GM23338 (cell line): Measurements from ENCODE around the gene ZBED3. TPM values are rescaled to one million over a fixed set of nuclear protein-coding genes. Genes with fewer than 3 reads are reported as not detected.

Experiments
- ATAC-seq: fragments of 200-7000 bp; cut with Tn5 transposase; 3 replicates; pipeline ENCODE4 v1.9.1; 2020
- DNase-seq: peaks from one replicate; pipeline ENCODE4 v3.0.0-alpha.2; 2015; ENCODE audit warnings: low spot score
- H2AFZ ChIP-seq: fragments of 200-600 bp; sonication (generic); 2 replicates; pipeline ENCODE4 v1.8.0; 2016; ENCODE audit warnings: antibody characterized with exemption, mild to moderate bottlenecking, moderate library complexity
- H3F3A ChIP-seq: fragments of 200-600 bp; sonication (generic); replicated peaks from 2 replicates; pipeline ENCODE4 v1.8.0; 2017; ENCODE audit warnings: antibody characterized with exemption, mixed run types, low read depth
- H3K27ac ChIP-seq: fragments of 200-600 bp; sonication (generic); 2 replicates; pipeline ENCODE4 v1.6.1; 2016; ENCODE audit warnings: low read depth
- H3K27me3 ChIP-seq: fragments of 200-600 bp; sonication (generic); 2 replicates; pipeline ENCODE4 v1.8.0; 2016; ENCODE audit warnings: mild to moderate bottlenecking, mixed run types, moderate library complexity; ENCODE audit not compliant: insufficient read depth
- H3K36me3 ChIP-seq: fragments of 200-600 bp; sonication (generic); 2 replicates; pipeline ENCODE4 v1.8.0; 2016; ENCODE audit warnings: mild to moderate bottlenecking; ENCODE audit not compliant: insufficient read depth
- H3K4me1 ChIP-seq: fragments of 200-600 bp; sonication (generic); 2 replicates; pipeline ENCODE4 v1.8.0; 2016; ENCODE audit warnings: mild to moderate bottlenecking, moderate library complexity; ENCODE audit not compliant: insufficient read depth
- H3K4me2 ChIP-seq: fragments of 200-600 bp; sonication (generic); 2 replicates; pipeline ENCODE4 v1.7.1; 2017; ENCODE audit warnings: mixed run types
- H3K4me3 ChIP-seq: fragments of 200-600 bp; sonication (generic); 2 replicates; pipeline ENCODE4 v1.6.1; 2016; ENCODE audit warnings: mixed run types
- H3K79me2 ChIP-seq: fragments of 200-600 bp; sonication (generic); replicated peaks from 2 replicates; pipeline ENCODE4 v1.8.0; 2017; ENCODE audit warnings: mild to moderate bottlenecking; ENCODE audit not compliant: insufficient read depth
- H3K9me2 ChIP-seq: fragments of 200-600 bp; sonication (generic); 2 replicates; pipeline ENCODE4 v1.8.0; 2017; ENCODE audit not compliant: insufficient read depth
- H4K20me1 ChIP-seq: fragments of 200-600 bp; sonication (generic); replicated peaks from 2 replicates; pipeline ENCODE4 v1.8.0; 2017; ENCODE audit warnings: mild to moderate bottlenecking; ENCODE audit not compliant: insufficient read depth
- H3K27ac Mint-ChIP-seq: 2 replicates; pipeline ENCODE4 v1.8.0; 2020; ENCODE audit warnings: inconsistent platforms, mild to moderate bottlenecking, moderate library complexity, mixed read lengths
- H3K27me3 Mint-ChIP-seq: 3 replicates; pipeline ENCODE4 v1.8.0; 2022; ENCODE audit warnings: low read depth, mild to moderate bottlenecking, moderate library complexity, mixed read lengths, inconsistent platforms; ENCODE audit not compliant: insufficient read depth, poor library complexity
- H3K36me3 Mint-ChIP-seq: 3 replicates; pipeline ENCODE4 v1.8.0; 2021; ENCODE audit warnings: low read depth, mild to moderate bottlenecking, inconsistent platforms, moderate library complexity, mixed read lengths
- H3K4me1 Mint-ChIP-seq: 3 replicates; pipeline ENCODE4 v1.8.0; 2020; ENCODE audit warnings: mild to moderate bottlenecking, inconsistent platforms, mixed read lengths
- H3K4me3 Mint-ChIP-seq: 3 replicates; pipeline ENCODE4 v1.8.0; 2021; ENCODE audit warnings: moderate library complexity, mild to moderate bottlenecking, inconsistent platforms, mixed read lengths
- H3K9me3 Mint-ChIP-seq: 3 replicates; pipeline ENCODE4 v1.8.0; 2020; ENCODE audit warnings: moderate library complexity, mild to moderate bottlenecking, inconsistent platforms, mixed read lengths
- CREB1 ChIP-seq: fragments of 250-450 bp; sonication (Bioruptor Pico); IDR thresholded peaks from 2 replicates; pipeline ENCODE4 v1.5.0; 2020; ENCODE audit warnings: low read depth, mild to moderate bottlenecking, moderate library complexity
- CTCF ChIP-seq, 2 experiments: fragments of 200-600 bp in 1 of 2; sonication (generic) in 1 of 2; conservative IDR thresholded peaks; 2 replicates each; pipeline versions ENCODE4 v1.5.1 to v1.6.1; 2016 to 2017; ENCODE audit warnings: antibody characterized with exemption in 2 of 2, low read depth in 2 of 2, mild to moderate bottlenecking in 2 of 2, moderate library complexity in 1 of 2
- ETS1 ChIP-seq: IDR thresholded peaks from 2 replicates; pipeline ENCODE4 v1.6.1; 2016; ENCODE audit warnings: antibody characterized with exemption
- EZH2 ChIP-seq: fragments of 200-600 bp; sonication (generic); IDR thresholded peaks from one replicate; pipeline ENCODE4 v1.8.0; 2017; ENCODE audit warnings: antibody characterized with exemption, mild to moderate bottlenecking, low read depth; ENCODE audit not compliant: unreplicated experiment
- JUNB ChIP-seq: IDR thresholded peaks from one replicate; pipeline ENCODE4 v1.6.1; 2016; ENCODE audit warnings: antibody characterized with exemption; ENCODE audit not compliant: unreplicated experiment
- NANOG ChIP-seq: IDR thresholded peaks from 2 replicates; pipeline ENCODE4 v1.6.1; 2016; ENCODE audit warnings: antibody characterized with exemption, borderline replicate concordance
- POLR2AphosphoS5 ChIP-seq: IDR thresholded peaks from 2 replicates; pipeline ENCODE4 v1.6.1; 2016; ENCODE audit warnings: antibody characterized with exemption, low read depth
- REST ChIP-seq: IDR thresholded peaks from one replicate; pipeline ENCODE4 v1.6.1; 2018; ENCODE audit warnings: antibody characterized with exemption; ENCODE audit not compliant: unreplicated experiment
- STAT1 ChIP-seq: IDR thresholded peaks from one replicate; pipeline ENCODE4 v1.6.1; 2016; ENCODE audit warnings: antibody characterized with exemption; ENCODE audit not compliant: unreplicated experiment
- ZNF462 ChIP-seq: fragments of 250-450 bp; sonication (Bioruptor Pico); IDR thresholded peaks from 2 replicates; pipeline ENCODE4 v1.5.0; 2020; ENCODE audit warnings: mild to moderate bottlenecking, moderate library complexity
- polyA plus RNA-seq: library from polyadenylated mRNA; unstranded; fragments of >200 nt; fragmentation: Nextera tagmentation; extraction: Ambion mirVana; gene quantifications from 2 replicates; pipeline ENCODE4 v1.2.1, GENCODE V29; 2016
- total RNA-seq: library from RNA; depleted of rRNA; stranded (reverse); fragments of >200 nt; shearing (Covaris generic); gene quantifications from 2 replicates; pipeline ENCODE4 v1.2.3, GENCODE V29; 2014

The ZBED3 gene
- total and polyA plus RNA-seq, 2 experiments from 2014 or later = 4.2 to 9.3 TPM

GRCh38 chr5:77029376-77029885 is 57.7 kb downstream of the ZBED3 start:
- H3K27ac ChIP-seq = no peak overlapping the region
- peaks cover 8% of the 10 kb centered on the region; the same call in 1 of the 2 replicates for H3K27me3 ChIP-seq
- H3K4me1 ChIP-seq = no peaks in the 10 kb centered on the region
- H3K36me3 ChIP-seq = peaks cover 11% of the 10 kb centered on the region; the same call in 1 of the 2 replicates
- Mint-ChIP-seq H3K27me3 (peaks cover 10% of the 10 kb centered on the region), H3K4me3 (no peak overlapping the region), H3K36me3 (peaks cover 30% of the 10 kb centered on the region), H3K9me3 (peaks cover 27% of the 10 kb centered on the region), H3K4me1 (peaks cover 6% of the 10 kb centered on the region), H3K27ac (no peak overlapping the region)
- 0 out of 2 replicates have a peak, but pooled peaks cover 5% of the 10 kb centered on the region for H3K79me2 ChIP-seq
- TF ChIP-seq NANOG = no peak
- no peak for TF ChIP-seq STAT1
- no peak for TF ChIP-seq POLR2AphosphoS5
- no peak for TF ChIP-seq REST
- TF ChIP-seq CTCF (conservative IDR thresholded peaks at IDR 0.05; ENCODE audit: low read depth in 2 of 2) = no peak
- no peak for TF ChIP-seq ZNF462 (CRISPR knock-in tag)
- no peak for TF ChIP-seq EZH2
- TF ChIP-seq ETS1 = no peak
- no peak for TF ChIP-seq CREB1
- no peak for TF ChIP-seq JUNB
- H3K9me2 ChIP-seq = 0 out of 2 replicates have a peak, but pooled peaks cover 3% of the 10 kb centered on the region
- DNase-seq = no peak
- no peak for ATAC-seq
- peak overlapping the region; percentile 79; the same call in 1 of the 2 replicates for H3K4me3 ChIP-seq
- peaks cover 3% of the 10 kb centered on the region; the same call in 1 of the 2 replicates for H3F3A ChIP-seq
- H4K20me1 ChIP-seq = no peaks in the 10 kb centered on the region
- peak overlapping the region; percentile 97; the same call in 1 of the 2 replicates for H2AFZ ChIP-seq
- no peak overlapping the region for H3K4me2 ChIP-seq
